Activated T-cell treated with anti-CD3 and anti-CD28 coated beads, Interleukin-2, amount 50 U/mL, for 72 hours (primary cell): Measurements from ENCODE around the gene KIRREL3. TPM values are rescaled to one million over a fixed set of nuclear protein-coding genes. Genes with fewer than 3 reads are reported as not detected.

ENCODE experiments used
- ATAC-seq, 2 donors: fragments of 150-1000 bp; cut with Tn5 transposase; replicated peaks in 1 of 2; 2 replicates each; pipeline ENCODE4 v1.10.0; 2021; ENCODE audit warnings: moderate library complexity in 2 of 2, mild to moderate bottlenecking in 1 of 2
- DNase-seq, 2 donors: peaks; one replicate each; pipeline ENCODE4 v3.0.0; 2021 to 2022; ENCODE audit warnings: mixed read lengths in 1 of 2
- H3K27ac Mint-ChIP-seq: one replicate; pipeline ENCODE4 v1.8.0; 2022; ENCODE audit warnings: mild to moderate bottlenecking, moderate library complexity, mixed read lengths
- H3K27me3 Mint-ChIP-seq: one replicate; pipeline ENCODE4 v1.8.0; 2022; ENCODE audit warnings: low read depth, mixed read lengths
- H3K36me3 Mint-ChIP-seq, 2 donors: one replicate each; pipeline ENCODE4 v1.8.0; 2022; ENCODE audit warnings: mixed read lengths in 2 of 2, mild to moderate bottlenecking in 1 of 2; ENCODE audit not compliant: insufficient read depth in 2 of 2
- H3K4me1 Mint-ChIP-seq: one replicate; pipeline ENCODE4 v1.8.0; 2022; ENCODE audit warnings: low read depth, mixed read lengths
- H3K4me3 Mint-ChIP-seq, 2 donors: one replicate each; pipeline ENCODE4 v1.8.0; 2022; ENCODE audit warnings: mild to moderate bottlenecking in 2 of 2, mixed read lengths in 2 of 2, moderate library complexity in 2 of 2
- H3K9me3 Mint-ChIP-seq, 2 donors: one replicate each; pipeline ENCODE4 v1.8.0; 2022; ENCODE audit warnings: mixed read lengths in 2 of 2
- total RNA-seq, 2 donors: library from RNA; stranded (reverse); gene quantifications; one replicate each; pipeline ENCODE4 v1.2.3, GENCODE V29; 2022

Gene KIRREL3
- total RNA-seq, 2 donors from 2014 or later: not detected

GRCh38 chr11:126862664-126863243, 137.8 kb downstream of the KIRREL3 start:
- ATAC-seq: no peak
- Mint-ChIP-seq H3K36me3 (no peaks in the 10 kb centered on the region), H3K9me3 (peaks cover 2% of the 10 kb centered on the region in 2 donors), H3K27ac (no peak overlapping the region), H3K27me3 (peaks cover 14% of the 10 kb centered on the region), H3K4me1 (no peaks in the 10 kb centered on the region), H3K4me3 (no peak overlapping the region)
- no peak for DNase-seq

- no peaks in the 10 kb centered on the region for H3K36me3 Mint-ChIP-seq
- DNase-seq (no peak), ATAC-seq (no peak)
- H3K4me3 Mint-ChIP-seq: no peak overlapping the region
- no peak overlapping the region for H3K27ac Mint-ChIP-seq
- H3K9me3 Mint-ChIP-seq: peaks cover 2% of the 10 kb centered on the region in 2 donors
- H3K4me1 Mint-ChIP-seq: no peaks in the 10 kb centered on the region
- peaks cover 8% of the 10 kb centered on the region for H3K27me3 Mint-ChIP-seq
Measured at GRCh38 chr11:126861796-126862459, 138.6 kb downstream of the KIRREL3 start.

- Mint-ChIP-seq H3K27ac (no peak overlapping the region), H3K27me3 (peaks cover 8% of the 10 kb centered on the region), H3K4me3 (no peak overlapping the region), H3K4me1 (no peaks in the 10 kb centered on the region), H3K9me3 (peaks cover 2% of the 10 kb centered on the region in 2 donors), H3K36me3 (no peaks in the 10 kb centered on the region)
- ATAC-seq (peak in 1 of 2 donors; percentile 54), DNase-seq (no peak)
Measured at GRCh38 chr11:126857860-126858808, 142.4 kb downstream of the KIRREL3 start.

GRCh38 chr11:126855536-126855935, 145.0 kb downstream of the KIRREL3 start:
- no peak for ATAC-seq
- no peak for DNase-seq
- Mint-ChIP-seq H3K27me3 (peaks cover 8% of the 10 kb centered on the region), H3K4me3 (no peak overlapping the region), H3K36me3 (no peaks in the 10 kb centered on the region), H3K4me1 (no peaks in the 10 kb centered on the region), H3K27ac (no peak overlapping the region), H3K9me3 (peaks cover 2% of the 10 kb centered on the region in 2 donors)

- Mint-ChIP-seq H3K9me3 (no peaks in the 10 kb centered on the region), H3K4me3 (no peak overlapping the region), H3K36me3 (no peaks in the 10 kb centered on the region), H3K27ac (no peak overlapping the region), H3K27me3 (no peaks in the 10 kb centered on the region), H3K4me1 (no peaks in the 10 kb centered on the region)
- DNase-seq: no peak
- ATAC-seq: no peak
Measured at GRCh38 chr11:126853732-126854131, 146.8 kb downstream of the KIRREL3 start.

GRCh38 chr11:126844789-126845188, 155.8 kb downstream of the KIRREL3 start:
- Mint-ChIP-seq H3K4me1 (no peaks in the 10 kb centered on the region), H3K9me3 (peaks cover 0 to 1% of the 10 kb centered on the region in 2 donors), H3K27me3 (no peaks in the 10 kb centered on the region), H3K4me3 (no peak overlapping the region), H3K27ac (no peak overlapping the region), H3K36me3 (no peaks in the 10 kb centered on the region)
- DNase-seq: no peak
- ATAC-seq: no peak

GRCh38 chr11:126843096-126843495, 157.5 kb downstream of the KIRREL3 start:
- H3K36me3 Mint-ChIP-seq: no peaks in the 10 kb centered on the region
- no peak overlapping the region for H3K4me3 Mint-ChIP-seq
- no peaks in the 10 kb centered on the region for H3K27me3 Mint-ChIP-seq
- H3K4me1 Mint-ChIP-seq: no peaks in the 10 kb centered on the region
- DNase-seq: no peak
- H3K27ac Mint-ChIP-seq: no peak overlapping the region
- no peak for ATAC-seq
- H3K9me3 Mint-ChIP-seq: peaks cover 0 to 4% of the 10 kb centered on the region in 2 donors

- DNase-seq: no peak
- no peak overlapping the region for H3K4me3 Mint-ChIP-seq
- H3K4me1 Mint-ChIP-seq: no peaks in the 10 kb centered on the region
- H3K36me3 Mint-ChIP-seq: no peaks in the 10 kb centered on the region
- H3K27me3 Mint-ChIP-seq: peaks cover 7% of the 10 kb centered on the region
- no peak for ATAC-seq
- no peak overlapping the region for H3K27ac Mint-ChIP-seq
- peaks cover 0 to 4% of the 10 kb centered on the region in 2 donors for H3K9me3 Mint-ChIP-seq
Measured at GRCh38 chr11:126841999-126842398, 158.6 kb downstream of the KIRREL3 start.

- no peak overlapping the region for H3K27ac Mint-ChIP-seq
- no peak for ATAC-seq
- no peaks in the 10 kb centered on the region for H3K36me3 Mint-ChIP-seq
- DNase-seq: no peak
- H3K9me3 Mint-ChIP-seq: peaks cover 0 to 4% of the 10 kb centered on the region in 2 donors
- H3K4me3 Mint-ChIP-seq: no peak overlapping the region
- H3K27me3 Mint-ChIP-seq: peaks cover 7% of the 10 kb centered on the region
- H3K4me1 Mint-ChIP-seq: no peaks in the 10 kb centered on the region
Measured at GRCh38 chr11:126840975-126841374, 159.6 kb downstream of the KIRREL3 start.

- Mint-ChIP-seq H3K27ac (no peak overlapping the region), H3K27me3 (peaks cover 7% of the 10 kb centered on the region), H3K4me1 (no peaks in the 10 kb centered on the region), H3K4me3 (no peak overlapping the region), H3K36me3 (no peaks in the 10 kb centered on the region), H3K9me3 (peaks cover 0 to 3% of the 10 kb centered on the region in 2 donors)
- DNase-seq: no peak
- ATAC-seq: no peak
Measured at GRCh38 chr11:126840201-126840886, 160.2 kb downstream of the KIRREL3 start.

GRCh38 chr11:126839496-126839895, 161.1 kb downstream of the KIRREL3 start:
- H3K27ac Mint-ChIP-seq: no peak overlapping the region
- peaks cover 0 to 3% of the 10 kb centered on the region in 2 donors for H3K9me3 Mint-ChIP-seq
- H3K27me3 Mint-ChIP-seq: peaks cover 7% of the 10 kb centered on the region
- DNase-seq (no peak), ATAC-seq (no peak)
- H3K4me1 Mint-ChIP-seq: no peaks in the 10 kb centered on the region
- no peak overlapping the region for H3K4me3 Mint-ChIP-seq
- no peaks in the 10 kb centered on the region for H3K36me3 Mint-ChIP-seq

GRCh38 chr11:126838779-126839178, 161.8 kb downstream of the KIRREL3 start:
- Mint-ChIP-seq H3K36me3 (no peaks in the 10 kb centered on the region), H3K4me3 (no peak overlapping the region), H3K4me1 (no peaks in the 10 kb centered on the region), H3K27ac (no peak overlapping the region), H3K27me3 (peaks cover 7% of the 10 kb centered on the region), H3K9me3 (peaks cover 0 to 3% of the 10 kb centered on the region in 2 donors)
- DNase-seq: no peak
- ATAC-seq: no peak

GRCh38 chr11:126837581-126837980, 163.0 kb downstream of the KIRREL3 start:
- Mint-ChIP-seq H3K36me3 (no peaks in the 10 kb centered on the region), H3K9me3 (peaks cover 0 to 3% of the 10 kb centered on the region in 2 donors), H3K27me3 (peaks cover 7% of the 10 kb centered on the region), H3K4me1 (no peaks in the 10 kb centered on the region), H3K27ac (no peak overlapping the region), H3K4me3 (no peak overlapping the region)
- no peak for ATAC-seq
- DNase-seq: no peak
